Subcutaneous abdominal adipose tissue (tissue), 5 donors: ENCODE data around the gene THSD7A.

Experiments used
- H3K27ac ChIP-seq: one replicate; pipeline ENCODE4 v1.7.0; 2013; ENCODE audit warnings: low read depth, mild to moderate bottlenecking, inconsistent platforms, low read length, moderate library complexity
- H3K27me3 ChIP-seq, 5 donors: one replicate each; pipeline ENCODE4 v1.7.0; 2013; ENCODE audit warnings: low read length in 5 of 5, inconsistent platforms in 1 of 5; ENCODE audit not compliant: control insufficient read depth in 5 of 5, insufficient read depth in 4 of 5
- H3K36me3 ChIP-seq, 5 donors: one replicate each; pipeline ENCODE4 v1.7.0; 2013; ENCODE audit warnings: low read length in 5 of 5; ENCODE audit not compliant: control insufficient read depth in 5 of 5, insufficient read depth in 5 of 5
- H3K4me1 ChIP-seq, 5 donors: one replicate each; pipeline ENCODE4 v1.7.0; 2013; ENCODE audit warnings: low read length in 5 of 5, mild to moderate bottlenecking in 3 of 5, moderate library complexity in 1 of 5; ENCODE audit not compliant: control insufficient read depth in 5 of 5, insufficient read depth in 5 of 5
- H3K4me3 ChIP-seq, 5 donors: one replicate each; pipeline ENCODE4 v1.7.0; 2013; ENCODE audit warnings: low read length in 5 of 5, low read depth in 1 of 5
- H3K9ac ChIP-seq, 5 donors: one replicate each; pipeline ENCODE4 v1.7.0; 2013; ENCODE audit warnings: low read length in 5 of 5, mild to moderate bottlenecking in 4 of 5, moderate library complexity in 3 of 5
- H3K9me3 ChIP-seq, 5 donors: one replicate each; pipeline ENCODE4 v1.7.0; 2013; ENCODE audit warnings: low read length in 5 of 5; ENCODE audit not compliant: control insufficient read depth in 5 of 5
- donor health status: healthy.
- donor health status: healthy.
- donor health status: healthy.
- donor health status: healthy.
- donor health status: healthy.

Gene THSD7A

DNA sequence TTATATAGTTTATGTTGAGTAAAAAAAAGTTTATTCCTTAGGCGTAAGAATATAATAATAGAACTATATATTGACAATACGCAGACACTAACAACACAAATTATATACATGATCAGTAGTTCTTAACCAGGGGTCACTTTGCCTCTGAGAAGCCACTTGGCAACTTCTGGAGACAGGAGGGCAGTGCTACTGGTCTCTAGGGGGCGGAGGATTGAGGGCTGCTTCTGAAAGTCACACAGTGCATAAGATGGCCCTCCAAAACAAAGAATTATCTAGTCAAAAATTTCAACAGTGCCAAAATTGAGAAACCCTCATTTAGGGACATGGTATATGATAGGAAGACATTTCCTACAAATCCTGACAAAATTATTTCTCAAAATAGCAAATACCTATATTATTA, 77.1 kb downstream of the THSD7A start:
- no peak overlapping the region for H3K4me3 ChIP-seq
- H3K4me1 ChIP-seq, result no peaks in the 10 kb centered on the region
- H3K27me3 ChIP-seq, result no peaks in the 10 kb centered on the region
- no peaks in the 10 kb centered on the region for H3K36me3 ChIP-seq
- H3K27ac ChIP-seq, result no peak overlapping the region
- no peaks in the 10 kb centered on the region for H3K9me3 ChIP-seq
- H3K9ac ChIP-seq, result no peak overlapping the region

DNA sequence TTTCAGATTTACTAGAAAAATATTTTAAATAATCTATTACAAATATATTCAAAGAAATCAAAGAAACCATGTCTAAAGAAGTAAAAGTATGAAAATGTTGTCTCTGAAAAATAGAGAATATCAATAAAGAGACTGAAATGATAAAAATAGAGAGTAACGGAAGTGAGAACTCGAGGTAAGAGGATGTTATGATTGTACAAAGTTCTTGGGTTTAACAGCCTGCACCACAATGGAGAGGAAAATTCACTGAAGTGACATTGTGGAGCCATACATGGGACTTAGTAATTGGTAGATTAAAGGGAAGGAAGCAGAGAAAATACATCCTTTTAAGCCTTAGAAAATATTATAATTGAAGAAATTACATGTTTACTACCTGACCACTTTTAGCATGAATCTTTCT, 77.9 kb downstream of the THSD7A start:
- Histone ChIP-seq H3K4me3 (no peak overlapping the region), H3K9me3 (no peaks in the 10 kb centered on the region), H3K27me3 (no peaks in the 10 kb centered on the region), H3K9ac (no peak overlapping the region), H3K4me1 (no peaks in the 10 kb centered on the region), H3K27ac (no peak overlapping the region), H3K36me3 (no peaks in the 10 kb centered on the region)

DNA sequence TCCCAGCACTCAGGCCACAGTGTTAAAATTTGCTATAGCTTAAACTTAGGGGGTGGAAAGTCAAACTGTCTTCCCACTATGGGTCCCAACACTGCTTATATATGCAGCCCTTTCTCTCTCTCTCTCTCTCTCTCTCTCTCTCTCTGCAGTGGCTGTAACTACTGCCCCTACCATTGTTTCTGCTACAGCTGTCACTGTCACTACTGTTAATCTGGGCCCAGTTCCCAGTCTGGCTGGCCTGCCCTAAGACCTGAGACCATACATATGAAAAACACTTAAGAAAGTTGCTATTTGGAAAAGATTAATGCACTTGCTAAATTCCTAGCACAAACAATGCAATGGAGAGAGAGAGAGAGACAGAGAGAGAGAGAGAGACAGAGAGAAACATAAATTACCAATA, 78.6 kb downstream of the THSD7A start:
- no peaks in the 10 kb centered on the region for H3K9me3 ChIP-seq
- H3K27ac ChIP-seq, result no peak overlapping the region
- H3K9ac ChIP-seq, result no peak overlapping the region
- H3K27me3 ChIP-seq, result no peaks in the 10 kb centered on the region
- H3K36me3 ChIP-seq, result no peaks in the 10 kb centered on the region
- no peaks in the 10 kb centered on the region for H3K4me1 ChIP-seq
- no peak overlapping the region for H3K4me3 ChIP-seq

DNA sequence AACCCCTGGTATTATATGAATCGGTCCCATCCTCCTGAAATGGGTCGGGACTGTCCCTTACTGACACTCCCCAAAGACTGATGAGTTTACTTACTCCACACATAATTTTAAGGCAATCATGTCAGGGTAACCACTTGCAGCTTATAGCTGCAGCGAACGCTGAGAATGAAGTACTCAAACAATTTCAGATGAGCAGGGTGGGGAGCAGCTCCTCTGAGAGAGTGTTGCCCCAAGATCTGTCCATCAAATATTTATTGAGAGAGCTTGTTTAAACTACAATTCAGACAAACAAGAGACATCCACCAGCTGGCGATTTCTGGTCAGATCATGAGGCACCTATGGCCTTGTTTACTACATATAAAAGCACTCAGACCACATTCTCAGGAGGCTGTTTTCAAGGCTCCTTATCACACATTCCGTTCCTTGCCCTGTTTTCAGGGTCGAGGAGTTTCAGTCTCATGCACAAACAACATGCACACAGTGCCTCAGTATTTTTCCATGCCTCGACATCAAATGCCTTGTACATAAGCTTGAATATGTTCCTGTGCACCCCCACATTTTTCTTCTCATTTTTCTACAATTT, 80.1 kb downstream of the THSD7A start:
- H3K27ac ChIP-seq, result no peak overlapping the region

DNA sequence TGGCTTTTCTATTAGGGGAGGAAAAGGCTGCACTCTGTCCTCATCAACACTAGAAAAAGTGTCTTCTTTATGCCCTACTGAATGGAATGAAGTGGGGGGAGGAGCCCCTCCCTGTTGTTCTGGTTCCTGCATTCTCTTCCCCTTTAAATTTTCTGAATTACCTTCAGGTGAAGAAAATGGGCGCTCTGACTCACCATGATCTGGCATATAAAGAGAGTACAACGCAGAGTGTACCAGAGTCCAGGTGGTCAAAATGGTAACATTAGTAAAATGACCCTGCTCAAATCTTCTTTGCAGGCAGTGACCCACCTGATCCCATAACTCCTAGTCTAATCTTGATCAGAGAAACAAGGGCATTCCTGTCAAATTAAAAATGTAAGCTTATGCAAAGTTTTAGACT, 80.7 kb downstream of the THSD7A start:
- no peaks in the 10 kb centered on the region for H3K4me1 ChIP-seq
- no peak overlapping the region for H3K27ac ChIP-seq
- H3K9ac ChIP-seq, result no peak overlapping the region
- no peaks in the 10 kb centered on the region for H3K27me3 ChIP-seq
- no peaks in the 10 kb centered on the region for H3K36me3 ChIP-seq
- H3K9me3 ChIP-seq, result no peaks in the 10 kb centered on the region
- no peak overlapping the region for H3K4me3 ChIP-seq

More for the DNA sequence above, 80.1 kb downstream of the THSD7A start:
- no peaks in the 10 kb centered on the region for H3K36me3 ChIP-seq
- no peak overlapping the region for H3K9ac ChIP-seq
- no peaks in the 10 kb centered on the region for H3K27me3 ChIP-seq
- no peaks in the 10 kb centered on the region for H3K9me3 ChIP-seq
- H3K4me1 ChIP-seq, result no peaks in the 10 kb centered on the region
- no peak overlapping the region for H3K4me3 ChIP-seq

DNA sequence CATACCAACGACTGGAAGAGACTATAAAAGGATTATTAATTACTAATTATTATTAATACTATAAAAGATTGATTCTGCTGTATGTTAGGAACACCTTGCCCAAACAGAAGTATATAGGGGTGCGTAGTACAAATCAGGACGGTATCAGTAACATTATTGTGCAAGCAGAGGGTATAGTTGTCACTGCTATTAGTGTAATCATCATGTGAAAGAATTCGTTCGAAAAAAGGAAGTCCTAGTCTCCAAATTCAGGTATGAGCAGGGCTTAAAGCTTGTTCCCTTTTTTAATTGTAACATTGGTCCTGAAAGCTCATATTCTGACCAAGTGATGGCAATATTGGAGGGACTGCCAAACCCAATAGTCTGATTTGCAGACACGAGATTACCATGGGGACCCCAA, 81.8 kb downstream of the THSD7A start:
- Histone ChIP-seq H3K9ac (no peak overlapping the region), H3K27me3 (no peaks in the 10 kb centered on the region), H3K4me1 (no peaks in the 10 kb centered on the region), H3K36me3 (no peaks in the 10 kb centered on the region), H3K9me3 (no peaks in the 10 kb centered on the region), H3K4me3 (no peak overlapping the region), H3K27ac (no peak overlapping the region)

DNA sequence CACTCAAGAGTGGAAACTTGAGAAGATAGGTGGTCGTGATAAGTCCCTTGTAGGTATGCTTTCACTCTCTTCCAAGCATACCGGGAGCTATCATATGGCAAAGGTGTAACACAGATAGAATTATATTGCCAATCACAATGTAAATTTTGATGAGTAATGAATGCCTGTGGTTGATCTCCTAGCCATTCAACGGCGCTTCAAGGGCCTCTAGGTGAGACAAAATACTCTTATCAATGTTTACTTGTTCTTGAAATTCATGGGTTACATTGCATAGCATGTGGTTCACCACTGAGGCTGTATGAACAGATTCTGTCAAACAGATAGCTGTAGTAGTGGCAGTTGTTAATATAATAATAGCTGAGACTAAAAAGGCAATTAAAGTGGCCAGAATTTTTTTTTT, 82.4 kb downstream of the THSD7A start:
- Histone ChIP-seq H3K9me3 (no peaks in the 10 kb centered on the region), H3K36me3 (no peaks in the 10 kb centered on the region), H3K4me3 (no peak overlapping the region), H3K27me3 (no peaks in the 10 kb centered on the region), H3K4me1 (no peaks in the 10 kb centered on the region), H3K9ac (no peak overlapping the region), H3K27ac (no peak overlapping the region)

DNA sequence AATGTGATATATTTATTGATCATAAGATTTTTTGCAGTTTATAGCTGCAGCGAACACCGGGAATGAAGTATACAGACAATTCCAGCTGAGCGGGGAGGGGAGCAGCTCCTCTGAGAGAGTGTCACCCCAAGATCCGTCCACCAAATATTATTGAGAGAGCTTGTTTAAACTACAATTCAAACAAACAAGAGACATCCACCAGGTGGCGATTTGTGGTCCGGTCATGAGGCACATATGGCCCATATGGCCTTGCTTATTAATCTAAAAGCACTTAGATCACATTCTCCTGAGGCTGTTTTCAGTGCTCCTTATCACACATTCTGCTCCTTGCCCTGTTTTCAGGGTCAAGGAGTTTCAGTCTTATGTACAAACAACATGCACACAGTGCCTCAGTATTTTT, 83.1 kb downstream of the THSD7A start:
- Histone ChIP-seq H3K27ac (no peak overlapping the region), H3K4me3 (no peak overlapping the region), H3K36me3 (no peaks in the 10 kb centered on the region), H3K9ac (no peak overlapping the region), H3K27me3 (no peaks in the 10 kb centered on the region), H3K9me3 (no peaks in the 10 kb centered on the region), H3K4me1 (no peaks in the 10 kb centered on the region)

DNA sequence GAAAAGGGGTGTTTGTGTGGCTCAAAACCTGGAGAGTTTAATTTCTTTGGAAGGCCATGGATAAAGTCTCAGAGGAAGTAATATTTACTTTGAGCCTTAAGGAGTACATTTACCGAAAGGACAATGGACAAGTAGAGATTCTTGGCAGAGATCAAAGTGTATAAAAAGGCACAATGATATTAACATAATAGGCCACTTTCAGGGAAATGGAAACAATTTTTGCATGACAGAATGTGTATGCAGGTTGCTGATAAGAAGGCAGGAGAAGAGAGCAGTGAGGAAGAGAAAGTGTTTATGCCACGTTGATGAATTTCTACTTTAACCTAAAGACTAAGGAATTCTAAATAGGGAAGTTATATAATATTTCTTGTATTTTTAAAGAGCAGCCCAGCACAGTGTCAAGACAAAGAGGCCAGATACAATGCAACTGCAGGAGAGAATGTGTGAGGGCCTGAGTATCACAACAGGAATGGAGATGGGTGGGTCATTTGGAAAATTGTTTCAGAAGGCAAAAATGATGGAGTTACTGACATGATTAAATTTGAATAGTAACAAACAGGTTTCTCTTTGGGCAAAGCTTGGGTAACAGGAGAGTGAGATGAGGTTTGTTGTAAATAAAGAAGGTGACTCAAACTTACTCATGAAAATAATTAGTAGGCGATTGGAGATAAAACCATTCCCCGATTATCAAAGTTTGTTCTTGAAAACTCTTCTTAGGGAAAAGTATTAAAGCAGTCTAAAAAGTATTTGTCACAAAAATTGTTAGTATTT, 84.1 kb downstream of the THSD7A start:
- no peak overlapping the region for H3K27ac ChIP-seq
- H3K36me3 ChIP-seq, result no peaks in the 10 kb centered on the region
- no peaks in the 10 kb centered on the region for H3K4me1 ChIP-seq
- H3K27me3 ChIP-seq, result no peaks in the 10 kb centered on the region
- no peak overlapping the region for H3K9ac ChIP-seq
- H3K9me3 ChIP-seq, result no peaks in the 10 kb centered on the region
- H3K4me3 ChIP-seq, result no peak overlapping the region

DNA sequence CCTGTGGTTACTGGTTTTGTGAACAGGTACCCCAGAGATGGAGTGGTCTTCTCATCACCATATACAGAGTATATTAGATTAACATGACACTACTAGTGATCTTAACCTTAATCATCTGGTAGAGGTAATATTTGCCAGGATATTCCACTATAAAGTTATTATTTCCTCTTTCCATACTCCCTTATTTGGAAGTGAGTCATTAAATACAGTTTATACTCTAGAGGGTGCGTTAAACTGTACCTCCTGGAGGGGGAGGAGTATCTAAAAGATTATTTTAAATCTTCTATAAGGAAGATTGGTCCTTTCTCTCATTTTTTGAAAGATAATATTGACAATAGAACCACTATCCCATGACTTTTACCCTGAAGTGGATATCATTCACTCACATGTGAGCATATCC, 85.4 kb downstream of the THSD7A start:
- H3K27me3 ChIP-seq, result no peaks in the 10 kb centered on the region
- no peaks in the 10 kb centered on the region for H3K9me3 ChIP-seq
- H3K27ac ChIP-seq, result no peak overlapping the region

More for the DNA sequence above, 85.4 kb downstream of the THSD7A start:
- Histone ChIP-seq H3K36me3 (no peaks in the 10 kb centered on the region), H3K9ac (no peak overlapping the region), H3K4me3 (no peak overlapping the region), H3K4me1 (peaks cover 0 to 3% (median 0%) of the 10 kb centered on the region in 5 donors)
